ENCODE measurements around the gene CPE.
"Not testable (repeated sequence)": the region's sequence is repeated elsewhere in the genome, so short reads cannot be mapped to it uniquely, and the experiment has no call there.

The CPE gene

GRCh38 chr4:165410214-165410613 lies 31.4 kb downstream of the CPE start:
- DNase-seq, result no peak

DNA sequence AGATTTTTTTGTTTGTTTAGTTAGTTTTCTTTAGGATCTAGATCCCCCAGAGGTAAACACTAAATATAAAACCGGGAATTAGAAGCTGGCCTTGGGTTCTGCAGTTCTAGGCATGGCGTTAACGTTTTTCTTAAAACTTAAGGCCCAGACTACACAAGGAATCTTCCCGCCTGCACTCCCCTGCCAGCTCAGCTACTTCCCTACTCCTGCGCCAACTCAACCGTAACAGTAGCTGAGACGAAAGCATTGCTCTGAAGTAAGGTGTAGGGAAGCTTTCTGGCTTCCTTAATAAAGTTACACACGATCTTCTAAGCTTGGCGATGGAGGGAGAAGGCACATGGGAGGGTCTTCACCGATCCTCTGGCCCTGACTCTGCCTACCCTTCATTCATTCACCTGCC lies 37.1 kb downstream of the CPE start:
- no peak for DNase-seq

DNA sequence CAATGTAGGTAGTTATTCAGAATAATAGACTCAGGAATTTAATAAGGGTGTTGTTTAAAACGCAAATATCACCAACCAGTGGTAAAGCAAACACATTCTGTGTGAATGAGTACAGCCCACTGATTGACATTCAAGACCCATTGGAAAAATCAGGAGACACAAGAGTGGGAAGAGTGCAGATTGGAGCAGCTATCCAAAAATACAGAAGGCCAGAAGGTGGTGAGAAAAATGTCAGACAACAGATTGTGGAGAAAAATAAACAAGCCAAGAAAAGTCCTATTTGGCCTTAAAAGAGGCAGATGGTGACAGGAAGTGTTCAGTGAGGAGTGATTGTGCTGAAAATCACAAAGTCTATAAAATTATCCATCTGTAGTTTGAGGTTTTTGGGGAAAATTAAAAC lies 39.3 kb downstream of the CPE start:
- DNase-seq, result no peak

- DNase-seq, result no peak
Measured at GRCh38 chr4:165425629-165426028, 46.8 kb downstream of the CPE start.

GRCh38 chr4:165426331-165426730 lies 47.5 kb downstream of the CPE start:
- no peak for DNase-seq

GRCh38 chr4:165426823-165427222 lies 48.0 kb downstream of the CPE start:
- DNase-seq, result no peak

GRCh38 chr4:165428957-165429356 lies 50.1 kb downstream of the CPE start:
- DNase-seq, result no peak

DNA sequence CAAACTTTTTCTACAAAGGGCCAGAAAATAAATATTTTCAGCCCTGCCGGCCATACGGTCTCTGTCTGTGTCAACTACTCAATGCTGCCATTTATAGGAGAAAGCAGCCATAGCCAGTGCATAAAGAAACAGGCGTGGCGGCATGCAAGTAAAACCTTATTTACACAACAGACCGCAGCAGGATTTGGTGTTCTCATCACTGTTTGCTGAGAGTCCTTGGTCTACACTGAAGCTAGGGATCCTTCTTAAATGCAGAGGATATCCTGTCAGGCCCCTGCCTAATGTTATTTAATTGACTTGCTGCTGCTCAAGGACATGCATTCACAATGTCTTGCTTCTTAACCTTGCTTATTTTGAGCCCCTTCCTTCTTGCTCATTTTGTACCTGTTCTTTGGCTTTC lies 54.7 kb downstream of the CPE start:
- no peak for DNase-seq

DNA sequence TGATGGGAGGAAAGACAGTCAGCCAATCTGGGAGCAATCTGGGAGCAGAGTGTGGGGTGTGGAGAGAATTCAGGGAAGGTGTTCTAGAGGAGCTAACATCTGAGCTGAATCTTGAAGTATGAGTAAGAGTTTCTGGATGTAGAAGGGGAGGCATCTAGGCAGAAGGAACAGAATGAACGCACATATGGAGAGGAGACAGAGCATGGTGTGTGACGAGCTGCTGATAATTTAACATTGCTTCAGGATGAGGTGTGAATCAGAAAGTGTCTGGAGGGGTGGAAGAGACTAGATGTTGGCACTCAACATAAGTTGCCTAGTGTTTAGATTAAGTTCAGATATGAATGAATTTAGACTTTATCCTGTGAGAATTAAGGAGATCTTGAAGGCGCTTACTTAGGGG lies 58.9 kb downstream of the CPE start:
- DNase-seq, result no peak

GRCh38 chr4:165439344-165439743 lies 60.5 kb downstream of the CPE start:
- DNase-seq, result no peak

- DNase-seq, result no peak
Measured at GRCh38 chr4:165439981-165440380, 61.2 kb downstream of the CPE start.

- DNase-seq, result no peak
Measured at GRCh38 chr4:165440415-165441158, 61.8 kb downstream of the CPE start.

GRCh38 chr4:165443276-165443675 lies 64.5 kb downstream of the CPE start:
- no peak for DNase-seq

GRCh38 chr4:165448700-165449099 lies 69.9 kb downstream of the CPE start:
- DNase-seq, result no peak

DNA sequence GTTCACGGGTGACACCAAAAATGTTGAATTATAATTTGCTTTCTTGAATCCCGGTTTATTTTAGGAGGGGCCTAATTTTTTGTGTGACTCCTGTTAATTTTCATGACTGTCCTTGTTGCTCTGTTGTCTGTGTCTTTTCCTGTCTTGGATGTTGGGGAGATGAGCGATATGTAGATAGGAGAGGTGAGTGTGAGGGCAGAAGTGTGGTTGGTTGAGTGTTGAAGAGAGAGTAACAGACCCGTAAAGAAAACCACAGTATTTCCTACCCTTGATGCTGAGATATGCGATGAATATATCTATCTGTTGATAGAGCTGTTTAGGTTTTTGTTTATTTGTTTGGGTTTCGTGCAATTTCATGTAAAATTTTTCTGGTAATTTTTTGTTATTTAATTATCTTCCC lies 70.5 kb downstream of the CPE start:
- DNase-seq, result no peak

DNA sequence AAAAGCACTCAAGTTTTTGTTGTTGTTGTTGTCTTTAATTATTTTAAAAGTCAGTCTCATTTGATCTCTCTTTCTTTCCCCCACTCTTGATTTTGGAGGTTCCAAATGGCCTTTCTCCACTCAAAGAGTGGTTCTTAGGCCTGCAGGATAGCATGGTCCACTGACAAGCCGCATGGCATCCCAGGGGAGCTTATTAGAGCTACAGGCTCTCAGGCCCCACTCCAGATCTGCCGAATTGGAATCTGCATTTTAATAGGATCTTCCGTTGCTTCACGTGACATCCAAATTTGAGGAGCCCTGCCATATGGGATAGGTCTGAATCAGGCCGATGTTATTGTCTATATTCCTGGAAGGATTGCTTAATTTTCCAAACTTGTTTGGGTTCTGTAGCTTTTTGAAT lies 72.1 kb downstream of the CPE start:
- DNase-seq, result no peak

- DNase-seq, result not testable (repeated sequence)
Measured at GRCh38 chr4:165453140-165453539, 74.3 kb downstream of the CPE start.

DNA sequence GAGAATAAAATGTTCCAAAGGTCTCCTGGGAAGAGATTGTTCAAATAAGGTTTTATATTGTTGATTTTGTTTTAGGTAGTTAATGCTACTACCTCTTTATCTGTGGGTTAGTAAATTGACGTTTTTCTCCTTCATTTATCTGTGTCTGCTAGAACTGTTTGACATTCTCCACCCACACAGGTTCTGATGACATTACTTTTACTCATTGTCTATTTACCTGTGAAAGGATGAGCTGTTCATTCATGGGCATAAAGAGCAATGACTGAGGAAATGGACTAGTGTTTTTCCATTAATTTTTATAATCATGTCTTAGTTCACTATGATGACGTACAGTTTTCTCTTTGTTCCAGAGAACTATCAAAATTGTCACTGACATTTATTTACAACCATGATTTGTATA lies 75.6 kb downstream of the CPE start:
- no peak for DNase-seq

DNA sequence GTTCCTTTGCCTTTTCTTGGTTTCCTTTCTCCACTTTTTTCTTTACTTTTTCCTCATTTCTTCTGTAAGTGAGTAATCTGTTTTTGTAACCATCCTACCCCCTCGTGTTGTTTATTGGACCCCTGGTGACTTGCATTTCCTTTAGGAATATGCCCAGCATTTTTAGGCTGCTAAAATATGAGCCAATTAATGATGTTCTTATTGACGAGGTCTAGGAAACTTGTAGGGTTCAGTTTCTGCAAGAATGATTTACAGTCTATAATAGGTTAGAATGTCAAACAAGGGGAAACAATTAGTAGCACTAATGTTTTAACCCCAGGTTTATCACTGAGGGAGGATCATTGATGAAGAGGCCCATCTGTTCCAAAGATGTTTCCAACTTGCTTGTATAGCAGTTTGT lies 79.0 kb downstream of the CPE start:
- DNase-seq, result no peak

DNA sequence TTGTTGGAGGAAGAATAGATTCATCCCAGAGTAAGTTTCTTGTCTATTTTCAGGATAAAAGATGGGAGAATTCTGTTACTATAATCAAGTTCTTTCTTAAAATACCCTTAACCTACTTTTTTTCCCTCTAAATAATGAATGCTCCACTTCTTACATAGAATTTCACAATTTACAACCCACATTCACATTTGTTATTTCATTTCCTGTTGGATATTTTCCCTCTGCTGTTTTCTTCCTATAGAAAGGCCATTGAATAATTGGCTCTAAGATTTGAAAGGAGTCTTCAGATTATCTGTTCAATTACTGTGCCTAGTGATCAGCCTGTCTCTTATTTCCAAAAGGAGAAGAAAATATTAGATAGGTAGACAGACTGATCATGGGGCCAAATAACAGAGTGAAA lies 79.7 kb downstream of the CPE start:
- no peak for DNase-seq

DNA sequence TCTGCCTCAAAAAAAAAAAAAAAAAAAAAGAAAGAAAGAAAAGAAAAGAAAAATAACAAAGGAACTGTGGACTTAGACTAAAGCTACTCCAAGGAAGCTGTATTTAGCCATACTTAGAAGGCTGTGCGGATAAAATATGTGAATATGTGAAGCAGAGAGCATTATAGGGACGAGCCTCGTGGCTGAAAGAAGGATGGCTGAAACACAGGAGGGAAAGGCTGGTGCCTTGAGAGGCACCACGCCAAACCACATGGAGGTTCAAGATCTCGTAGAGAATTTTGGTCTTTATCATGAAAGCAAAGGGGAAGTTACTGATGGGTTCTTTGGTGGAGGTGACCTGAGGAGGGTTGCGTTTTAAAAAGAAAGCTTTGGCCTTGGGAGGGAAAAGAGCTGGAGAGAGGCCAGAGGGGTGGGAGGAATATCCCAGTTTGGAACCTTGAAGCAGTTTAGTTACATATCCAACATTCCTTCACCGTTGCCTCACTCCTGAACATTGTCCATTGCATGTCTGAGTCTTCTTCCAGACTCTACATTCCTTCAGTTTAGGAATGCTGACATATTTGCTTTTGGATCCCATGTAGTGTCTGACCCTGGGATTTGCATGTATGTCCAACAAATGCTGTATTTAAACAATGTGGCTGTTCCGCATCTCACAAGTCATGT lies 82.5 kb downstream of the CPE start:
- no peak for DNase-seq

DNA sequence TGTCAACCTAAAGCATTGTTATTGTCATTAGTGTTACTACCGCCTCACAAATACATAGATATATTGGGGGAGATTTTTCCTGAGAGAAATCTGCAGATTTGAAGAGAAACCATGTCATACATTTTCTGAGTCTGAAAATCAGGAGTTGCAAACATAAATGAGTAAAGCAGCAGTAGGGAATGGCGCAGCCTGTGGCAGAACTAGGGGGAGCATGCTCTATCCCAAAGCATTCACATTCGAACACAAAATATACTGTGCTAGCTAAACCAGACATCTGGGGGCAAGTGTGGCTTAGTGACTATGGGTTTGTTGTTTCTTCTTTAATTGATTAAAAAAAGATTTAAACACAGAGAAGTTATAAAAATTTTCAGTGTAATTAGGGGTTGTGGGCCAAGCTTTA lies 83.2 kb downstream of the CPE start:
- DNase-seq, result no peak

- DNase-seq, result no peak
Measured at GRCh38 chr4:165464376-165464775, 85.6 kb downstream of the CPE start.

DNA sequence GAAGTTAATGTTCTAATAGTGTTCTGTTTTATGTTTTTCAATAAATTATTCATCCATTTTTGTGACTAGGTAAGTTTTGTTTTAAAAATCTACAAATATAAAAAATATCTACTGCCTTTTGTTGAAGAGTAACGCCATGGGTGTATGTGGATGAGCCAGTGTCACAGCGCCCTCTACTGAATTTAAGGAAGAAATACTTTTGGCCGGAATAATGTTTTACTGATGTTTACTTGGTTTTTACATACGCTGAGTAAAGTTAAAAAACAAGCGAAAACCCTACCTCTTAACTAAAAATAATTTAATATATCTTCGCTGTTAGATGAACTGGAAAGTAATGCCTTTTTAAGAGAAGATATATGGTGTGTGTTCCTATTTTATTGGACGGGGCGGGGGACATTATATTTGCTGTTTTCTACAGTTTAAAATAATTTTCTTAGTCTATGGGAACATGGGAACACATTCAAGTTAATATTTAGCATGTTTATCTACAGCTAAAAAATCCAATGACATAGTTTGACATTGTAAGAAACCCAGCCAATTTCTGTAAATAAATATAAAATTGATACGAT lies 86.1 kb downstream of the CPE start:
- no peak for DNase-seq

GRCh38 chr4:165470009-165470408 lies 91.2 kb downstream of the CPE start:
- DNase-seq, result no peak
